H1 (cell line): Measurements from ENCODE around the gene LMBR1.

Source experiments
- CBX5 ChIP-seq: fragments of 300-800, 300-1000 bp; sonication (generic); IDR thresholded peaks from 2 replicates; pipeline ENCODE4 v1.7.1; 2016; ENCODE audit warnings: antibody characterized with exemption, low read length, low read depth
- CEBPB ChIP-seq: IDR thresholded peaks from 2 replicates; pipeline ENCODE4 v1.6.1; 2012; ENCODE audit warnings: low read depth, low read length
- EZH2 ChIP-seq: fragments of 200-600 bp; sonication (generic); IDR thresholded peaks from 2 replicates; pipeline ENCODE4 v1.7.1; 2012; ENCODE audit warnings: low read depth, mild to moderate bottlenecking, moderate library complexity, low read length, inconsistent platforms; ENCODE audit not compliant: severe bottlenecking
- GABPA ChIP-seq: IDR thresholded peaks from 2 replicates; pipeline ENCODE4 v1.6.1; 2011; ENCODE audit warnings: mild to moderate bottlenecking, low read length, moderate library complexity, borderline replicate concordance; ENCODE audit not compliant: insufficient read depth
- HDAC2 ChIP-seq, 2 experiments: fragments of 300-600 bp in 1 of 2; sonication (generic) in 1 of 2; IDR thresholded peaks; 2 replicates each; pipeline ENCODE4 v1.6.1; 2011 to 2012; ENCODE audit warnings: low read depth in 2 of 2, low read length in 2 of 2, mild to moderate bottlenecking in 2 of 2, moderate library complexity in 2 of 2, borderline replicate concordance in 1 of 2, inconsistent platforms in 1 of 2
- KDM4A ChIP-seq: IDR thresholded peaks from one replicate; pipeline ENCODE4 v1.7.1; 2012; ENCODE audit warnings: low read depth, mild to moderate bottlenecking, moderate library complexity, low read length, inconsistent platforms; ENCODE audit not compliant: severe bottlenecking
- NRF1 ChIP-seq: IDR thresholded peaks from 2 replicates; pipeline ENCODE4 v1.6.1; 2011; ENCODE audit warnings: mild to moderate bottlenecking, low read depth, low read length, improper control_type of control experiment
- POLR2A ChIP-seq, 2 experiments: IDR thresholded peaks; 1 replicate in 1 of 2; 2 replicates in 1 of 2; pipeline ENCODE4 v1.6.1; 2011; ENCODE audit warnings: low read depth in 2 of 2, low read length in 2 of 2, mild to moderate bottlenecking in 2 of 2; ENCODE audit errors: control extremely low read depth in 1 of 2
- POU5F1 ChIP-seq: IDR thresholded peaks from 2 replicates; pipeline ENCODE4 v1.6.1; 2011; ENCODE audit warnings: low read depth, mild to moderate bottlenecking, low read length, moderate library complexity
- TAF1 ChIP-seq: IDR thresholded peaks from 2 replicates; pipeline ENCODE4 v1.6.1; 2011; ENCODE audit warnings: mild to moderate bottlenecking, low read depth, low read length
- TF ChIP-seq, protein P1 (sequence below), 3 experiments: IDR thresholded peaks; 1 replicate in 2 of 3; 2 replicates in 1 of 3; pipeline versions ENCODE4 v1.5.1 to v1.6.1; 2011; ENCODE audit warnings: low read length in 3 of 3, mild to moderate bottlenecking in 3 of 3, inconsistent platforms in 2 of 3, low read depth in 1 of 3, moderate library complexity in 1 of 3; ENCODE audit not compliant: insufficient read depth in 1 of 3; ENCODE audit errors: control extremely low read depth in 1 of 3

DNA sequence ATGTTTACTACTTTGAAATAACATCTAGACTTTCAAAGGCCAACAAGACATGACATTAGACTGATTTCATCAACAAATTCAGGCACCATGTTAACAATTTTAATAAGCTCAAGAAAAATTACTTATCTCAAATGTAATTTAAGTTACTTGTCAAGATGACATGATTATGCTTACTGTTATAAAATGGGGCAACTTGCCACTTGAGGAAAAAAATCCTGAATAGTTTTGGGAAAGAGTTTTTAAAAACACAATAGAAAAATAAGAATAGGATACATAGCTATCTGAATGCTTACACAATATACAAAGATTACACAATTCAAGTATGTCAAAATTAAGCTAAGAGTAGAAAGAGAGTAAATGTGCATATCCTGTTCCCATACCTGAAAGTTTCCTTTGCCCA is 167.0 kb downstream of the LMBR1 start:
- TF ChIP-seq EZH2 = no peak
- TF ChIP-seq POU5F1 = no peak
- TF ChIP-seq, protein P1, sequence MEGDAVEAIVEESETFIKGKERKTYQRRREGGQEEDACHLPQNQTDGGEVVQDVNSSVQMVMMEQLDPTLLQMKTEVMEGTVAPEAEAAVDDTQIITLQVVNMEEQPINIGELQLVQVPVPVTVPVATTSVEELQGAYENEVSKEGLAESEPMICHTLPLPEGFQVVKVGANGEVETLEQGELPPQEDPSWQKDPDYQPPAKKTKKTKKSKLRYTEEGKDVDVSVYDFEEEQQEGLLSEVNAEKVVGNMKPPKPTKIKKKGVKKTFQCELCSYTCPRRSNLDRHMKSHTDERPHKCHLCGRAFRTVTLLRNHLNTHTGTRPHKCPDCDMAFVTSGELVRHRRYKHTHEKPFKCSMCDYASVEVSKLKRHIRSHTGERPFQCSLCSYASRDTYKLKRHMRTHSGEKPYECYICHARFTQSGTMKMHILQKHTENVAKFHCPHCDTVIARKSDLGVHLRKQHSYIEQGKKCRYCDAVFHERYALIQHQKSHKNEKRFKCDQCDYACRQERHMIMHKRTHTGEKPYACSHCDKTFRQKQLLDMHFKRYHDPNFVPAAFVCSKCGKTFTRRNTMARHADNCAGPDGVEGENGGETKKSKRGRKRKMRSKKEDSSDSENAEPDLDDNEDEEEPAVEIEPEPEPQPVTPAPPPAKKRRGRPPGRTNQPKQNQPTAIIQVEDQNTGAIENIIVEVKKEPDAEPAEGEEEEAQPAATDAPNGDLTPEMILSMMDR (IDR thresholded peaks at IDR 0.05; ENCODE audit: control extremely low read depth in 1 of 3, insufficient read depth in 1 of 3, low read depth in 1 of 3, low read length in 3 of 3) = no peak
- no peak for TF ChIP-seq NRF1
- no peak for TF ChIP-seq POLR2A (IDR thresholded peaks at IDR 0.05; ENCODE audit: control extremely low read depth in 1 of 2, low read depth in 2 of 2, low read length in 2 of 2)
- no peak for TF ChIP-seq TAF1
- TF ChIP-seq CEBPB = no peak
- no peak for TF ChIP-seq GABPA
- TF ChIP-seq KDM4A = no peak
- TF ChIP-seq HDAC2 (IDR thresholded peaks at IDR 0.05; ENCODE audit: borderline replicate concordance in 1 of 2, low read depth in 2 of 2, low read length in 2 of 2) = no peak
- TF ChIP-seq CBX5 = no peak
